ENCODE data around the gene GPR27. TPM values are rescaled to one million over a fixed set of nuclear protein-coding genes. Genes with fewer than 3 reads are reported as not detected.

The GPR27 gene
- total RNA-seq, 1 experiment from 2014 or later, result 0.66 TPM

DNA sequence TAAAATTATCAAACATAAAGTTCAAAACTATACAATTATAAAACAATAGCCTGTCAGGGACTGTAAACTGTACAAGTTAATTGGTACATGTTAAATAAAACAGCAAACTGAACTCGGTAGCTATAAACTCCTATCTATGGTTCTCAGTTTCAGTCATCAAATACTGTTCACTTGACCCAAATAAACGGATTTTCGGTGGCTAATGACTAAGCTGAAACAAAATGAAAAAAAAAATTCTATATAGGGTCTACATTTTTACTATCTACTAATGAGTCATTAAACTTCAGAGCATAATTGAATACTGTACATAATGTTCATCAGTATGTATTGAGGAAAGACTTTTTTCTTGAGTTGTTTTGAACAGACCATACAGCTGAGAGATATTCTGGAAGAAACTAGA is 24.7 kb downstream of the GPR27 start:
- no peak for DNase-seq (ENCODE audit: low read depth, low spot score)
- in situ Hi-C loops (cut with HindIII; ENCODE audit: low pct_unique_long_range_greater_than_20kb, low sequenced_read_pairs), result no loop called here

- DNase-seq (ENCODE audit: low read depth, low spot score), result no peak
- in situ Hi-C loops (cut with HindIII; ENCODE audit: low pct_unique_long_range_greater_than_20kb, low sequenced_read_pairs), result no loop called here
Measured at GRCh38 chr3:71779674-71780377, 26.2 kb downstream of the GPR27 start.

DNA sequence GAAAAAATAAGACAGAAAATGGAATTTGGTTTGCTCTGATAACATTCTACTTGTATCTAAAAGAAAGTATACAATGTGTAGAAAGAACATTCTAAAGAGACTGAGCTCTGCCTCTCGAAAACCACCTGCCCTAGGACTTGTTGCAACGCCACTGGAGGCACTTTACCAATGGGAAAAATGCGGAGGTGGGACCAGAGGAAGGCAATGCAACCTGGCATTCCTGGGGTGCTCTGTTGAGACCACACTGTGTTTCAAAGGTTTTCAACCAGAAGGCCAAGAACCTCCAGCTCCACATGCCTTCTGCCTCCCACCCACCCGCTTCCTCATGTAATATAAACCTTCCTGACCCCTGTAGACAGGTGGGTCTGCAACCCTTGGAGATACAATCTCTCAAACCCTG is 26.8 kb downstream of the GPR27 start:
- in situ Hi-C loops (cut with HindIII; ENCODE audit: low pct_unique_long_range_greater_than_20kb, low sequenced_read_pairs), result no loop called here

DNA sequence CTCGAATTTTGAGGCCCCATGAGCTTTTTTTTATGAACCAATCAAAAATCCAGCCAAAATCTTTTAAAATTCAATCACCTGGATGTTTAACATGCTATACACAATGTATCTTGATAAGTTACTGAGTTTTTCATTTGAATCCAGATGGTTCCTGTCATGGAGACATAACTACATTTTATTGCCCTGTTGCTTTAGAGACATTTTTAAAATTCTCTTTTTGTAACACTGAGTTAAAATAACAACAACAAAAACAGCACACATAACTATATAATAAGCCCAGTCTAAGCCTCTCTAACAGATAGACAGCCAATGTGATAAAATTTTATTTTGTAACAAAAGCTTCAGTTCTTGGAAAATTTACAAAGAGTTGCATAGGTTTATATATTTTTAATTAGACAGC is 29.5 kb downstream of the GPR27 start:
- in situ Hi-C loops (cut with HindIII; ENCODE audit: low pct_unique_long_range_greater_than_20kb, low sequenced_read_pairs), result no loop called here
- no peak for DNase-seq (ENCODE audit: low read depth, low spot score)

More for the DNA sequence above, 26.8 kb downstream of the GPR27 start:
- DNase-seq (ENCODE audit: low read depth, low spot score), result no peak

DNA sequence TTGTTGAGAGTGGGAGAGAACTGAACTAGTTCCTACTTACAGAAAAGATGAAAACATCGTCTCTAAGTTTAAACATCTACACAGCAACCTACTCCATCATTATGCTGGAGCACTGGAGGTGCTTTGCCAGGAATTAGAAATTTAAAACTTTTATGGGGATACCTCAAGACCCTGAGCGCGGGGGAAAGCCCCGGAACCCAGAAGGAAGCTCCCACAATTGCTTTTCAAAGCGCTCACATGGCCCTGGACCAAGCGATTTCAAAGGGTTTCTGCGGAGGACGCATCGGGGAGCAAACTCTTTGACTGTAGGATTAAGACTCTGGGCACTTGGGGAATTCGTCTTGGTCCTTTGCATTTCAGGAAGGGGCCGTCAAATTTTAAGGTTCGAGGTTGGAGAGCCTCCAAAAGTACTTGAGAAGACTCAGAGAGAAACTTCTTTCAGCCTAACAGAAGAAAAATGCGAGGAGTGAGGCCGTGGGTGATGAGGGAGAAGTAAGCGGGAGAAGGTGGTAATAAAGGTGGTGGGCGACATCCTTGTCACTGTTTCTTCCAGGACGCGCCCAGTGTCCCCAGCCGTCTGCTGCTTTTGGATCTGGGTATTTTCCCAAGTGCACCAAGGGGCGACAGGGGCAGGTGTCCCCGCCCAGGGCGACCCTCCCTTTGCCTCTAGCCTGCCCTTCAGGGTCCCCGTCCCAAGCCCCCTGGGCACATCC is 30.7 kb downstream of the GPR27 start:
- in situ Hi-C loops (cut with HindIII; ENCODE audit: low pct_unique_long_range_greater_than_20kb, low sequenced_read_pairs), result no loop called here
- no peak for DNase-seq (ENCODE audit: low read depth, low spot score)

GRCh38 chr3:71784914-71785531 is 31.4 kb downstream of the GPR27 start, which contains the start of gene PROK2:
TSS of gene PROK2 (minus strand) at chr3:71785148. CDS start at chr3:71785052, 96 bp downstream.
- in situ Hi-C loops (cut with HindIII; ENCODE audit: low pct_unique_long_range_greater_than_20kb, low sequenced_read_pairs), result no loop called here
- no peak for DNase-seq (ENCODE audit: low read depth, low spot score)

DNA sequence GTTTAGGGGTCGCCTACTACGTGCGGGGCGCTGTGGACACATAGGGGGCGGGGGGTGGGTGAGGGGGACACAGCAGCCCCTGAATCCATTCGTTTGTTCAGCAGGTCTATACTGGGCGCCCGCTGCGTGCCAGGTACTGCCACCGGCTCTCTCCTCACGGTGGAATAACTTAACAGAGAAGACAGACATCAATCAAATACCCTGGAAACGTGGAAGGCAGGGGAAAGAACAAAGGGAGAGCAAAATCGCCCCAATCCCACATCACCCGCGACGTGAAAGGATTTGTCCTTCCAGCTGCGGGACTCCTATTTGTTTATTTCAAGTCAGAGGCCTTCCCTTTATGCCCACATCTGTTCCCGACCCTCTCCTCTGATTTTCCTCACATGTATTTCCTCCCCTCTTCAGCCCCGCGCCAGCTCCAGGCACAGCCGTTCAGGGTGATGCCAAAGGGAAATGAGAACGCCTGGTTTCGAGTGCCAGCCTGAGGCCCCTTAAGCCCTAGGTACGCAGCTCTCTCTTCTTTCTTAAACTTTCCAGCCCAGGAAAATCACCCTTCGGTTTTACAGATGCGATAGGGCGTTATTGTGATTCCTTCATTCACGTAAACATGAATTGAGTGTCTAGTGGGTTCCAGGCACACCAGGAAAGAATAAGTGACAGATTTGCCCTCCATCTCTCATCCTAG is 32.0 kb downstream of the GPR27 start:
- in situ Hi-C loops (cut with HindIII; ENCODE audit: low pct_unique_long_range_greater_than_20kb, low sequenced_read_pairs), result no loop called here
- DNase-seq (ENCODE audit: low read depth, low spot score), result no peak

DNA sequence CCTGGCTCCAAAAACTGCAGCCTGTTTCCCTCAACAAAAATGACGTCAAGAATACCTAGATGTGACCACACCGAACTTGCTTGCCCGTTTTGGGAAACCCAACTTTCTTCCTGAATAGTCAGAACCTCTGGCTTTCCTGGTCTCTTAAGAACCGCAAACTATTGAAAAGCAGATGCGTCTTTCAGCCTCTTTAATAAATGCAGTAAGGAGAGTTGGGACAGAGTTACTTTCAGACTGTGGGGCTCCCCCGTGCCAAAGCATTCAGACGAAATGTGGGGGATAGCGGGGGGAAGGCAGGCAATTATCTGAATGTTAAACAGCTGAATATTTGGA is 32.5 kb downstream of the GPR27 start:
- in situ Hi-C loops (cut with HindIII; ENCODE audit: low pct_unique_long_range_greater_than_20kb, low sequenced_read_pairs), result no loop called here
- no peak for DNase-seq (ENCODE audit: low read depth, low spot score)

GRCh38 chr3:71786551-71786950 is 32.9 kb downstream of the GPR27 start:
- DNase-seq (ENCODE audit: low read depth, low spot score), result no peak
- in situ Hi-C loops (cut with HindIII; ENCODE audit: low pct_unique_long_range_greater_than_20kb, low sequenced_read_pairs), result no loop called here

GRCh38 chr3:71787851-71788405 is 34.3 kb downstream of the GPR27 start:
- in situ Hi-C loops (cut with HindIII; ENCODE audit: low pct_unique_long_range_greater_than_20kb, low sequenced_read_pairs), result no loop called here
- DNase-seq (ENCODE audit: low read depth, low spot score), result no peak

DNA sequence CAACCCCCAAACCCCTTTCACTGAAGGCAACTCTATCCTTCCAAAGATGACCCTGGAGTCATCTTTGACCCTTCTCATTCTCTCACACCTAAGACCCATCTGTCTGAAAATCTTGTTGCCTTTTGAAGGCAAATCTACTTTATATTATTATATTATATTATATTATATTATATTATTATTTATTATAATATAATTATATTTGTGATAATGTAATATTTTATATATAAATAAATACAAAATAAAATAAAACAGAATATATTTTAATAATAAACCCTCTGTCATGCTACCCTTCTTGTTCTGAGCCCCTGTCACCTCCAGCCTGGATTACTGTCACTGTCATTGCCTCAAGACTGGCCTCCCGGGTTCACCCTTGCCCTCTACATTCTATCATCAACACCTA is 36.3 kb downstream of the GPR27 start:
- in situ Hi-C loops (cut with HindIII; ENCODE audit: low pct_unique_long_range_greater_than_20kb, low sequenced_read_pairs), result no loop called here
- DNase-seq (ENCODE audit: low read depth, low spot score), result no peak

GRCh38 chr3:71791634-71792033 is 38.0 kb downstream of the GPR27 start:
- no peak for DNase-seq (ENCODE audit: low read depth, low spot score)

GRCh38 chr3:71796290-71796689 is 42.6 kb downstream of the GPR27 start:
- in situ Hi-C loops (cut with HindIII; ENCODE audit: low pct_unique_long_range_greater_than_20kb, low sequenced_read_pairs), result no loop called here
- no peak for DNase-seq (ENCODE audit: low read depth, low spot score)

More at GRCh38 chr3:71791634-71792033, 38.0 kb downstream of the GPR27 start:
- in situ Hi-C loops (cut with HindIII; ENCODE audit: low pct_unique_long_range_greater_than_20kb, low sequenced_read_pairs), result no loop called here

GRCh38 chr3:71797455-71797854 is 43.8 kb downstream of the GPR27 start:
- no peak for DNase-seq (ENCODE audit: low read depth, low spot score)
- in situ Hi-C loops (cut with HindIII; ENCODE audit: low pct_unique_long_range_greater_than_20kb, low sequenced_read_pairs), result no loop called here

DNA sequence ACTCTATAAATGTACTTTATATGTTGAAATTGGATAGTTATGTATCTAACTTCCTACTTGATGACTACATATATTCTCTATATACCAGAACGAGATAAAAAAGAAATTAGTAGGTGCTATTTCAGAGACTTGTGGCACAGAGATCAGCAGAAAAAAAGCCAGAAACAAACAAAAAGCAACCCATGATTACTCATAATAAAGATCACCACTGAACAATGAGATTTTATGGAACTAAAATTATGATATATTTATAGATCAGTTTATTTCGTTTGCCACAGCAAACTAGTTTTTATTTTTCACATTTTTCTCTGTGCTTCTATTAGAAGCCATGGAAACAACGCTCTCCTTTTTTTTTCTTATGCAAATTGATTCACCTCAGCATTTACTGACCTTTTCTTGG is 46.4 kb downstream of the GPR27 start:
- in situ Hi-C loops (cut with HindIII; ENCODE audit: low pct_unique_long_range_greater_than_20kb, low sequenced_read_pairs), result no loop called here
- no peak for DNase-seq (ENCODE audit: low read depth, low spot score)

DNA sequence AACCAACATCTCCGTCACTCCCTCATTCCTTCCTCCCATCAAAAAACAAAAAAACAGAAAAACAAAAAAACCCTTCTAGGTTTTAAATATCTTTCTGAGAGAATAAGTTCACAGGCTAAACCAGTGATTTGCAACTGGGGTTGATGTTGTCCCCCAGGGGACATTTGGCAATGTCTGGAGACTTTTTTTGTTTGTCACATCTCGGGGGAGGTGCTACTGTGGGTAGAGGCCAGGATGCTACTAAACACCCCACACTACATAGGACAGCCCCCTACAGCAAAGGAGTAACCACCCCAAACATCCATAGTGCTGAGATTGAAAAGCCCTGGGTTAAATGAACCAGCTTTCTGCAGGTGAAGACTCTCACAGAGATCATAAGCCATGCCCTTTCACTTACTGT is 48.3 kb downstream of the GPR27 start:
- no peak for DNase-seq (ENCODE audit: low read depth, low spot score)
- in situ Hi-C loops (cut with HindIII; ENCODE audit: low pct_unique_long_range_greater_than_20kb, low sequenced_read_pairs), result no loop called here

GRCh38 chr3:71803248-71803647 is 49.6 kb downstream of the GPR27 start:
- in situ Hi-C loops (cut with HindIII; ENCODE audit: low pct_unique_long_range_greater_than_20kb, low sequenced_read_pairs), result no loop called here
- no peak for DNase-seq (ENCODE audit: low read depth, low spot score)

GRCh38 chr3:71805199-71805598 is 51.5 kb downstream of the GPR27 start:
- no peak for DNase-seq (ENCODE audit: low read depth, low spot score)
- in situ Hi-C loops (cut with HindIII; ENCODE audit: low pct_unique_long_range_greater_than_20kb, low sequenced_read_pairs), result no loop called here

Data from SK-MEL-5 (cell line).